Measurements from ENCODE around the gene PHKB. TPM values are rescaled to one million over a fixed set of nuclear protein-coding genes. Genes with fewer than 3 reads are reported as not detected.

PHKB gene
- total RNA-seq, 2 experiments from 2014 or later, result 30.1 to 32.2 TPM

- Mint-ChIP-seq H3K9me3 (peaks cover 7% of the 10 kb centered on the region), H3K27me3 (no peaks in the 10 kb centered on the region), H3K4me1 (no peaks in the 10 kb centered on the region), H3K4me3 (no peak overlapping the region), H3K36me3 (ENCODE audit: low read depth) (peaks cover 12% of the 10 kb centered on the region), H3K27ac (no peak overlapping the region)
- ChIA-PET POLR2A (no interaction called here), CTCF (no interaction called here)
- DNase-seq, result no peak
Measured at GRCh38 chr16:47627721-47628120, 166.6 kb downstream of the PHKB start.

- POLR2A ChIA-PET, result no interaction called here
- Mint-ChIP-seq H3K4me3 (no peak overlapping the region), H3K27ac (no peak overlapping the region)
Measured at GRCh38 chr16:47631131-47631530, 170.0 kb downstream of the PHKB start.

GRCh38 chr16:47634126-47634525 is 173.0 kb downstream of the PHKB start:
- Mint-ChIP-seq H3K4me3 (no peak overlapping the region), H3K9me3 (no peaks in the 10 kb centered on the region), H3K4me1 (no peaks in the 10 kb centered on the region), H3K27me3 (no peaks in the 10 kb centered on the region), H3K27ac (no peak overlapping the region), H3K36me3 (ENCODE audit: low read depth) (peaks cover 24% of the 10 kb centered on the region)
- CTCF ChIA-PET, result no interaction called here
- POLR2A ChIA-PET, result no interaction called here
- no peak for DNase-seq

More at GRCh38 chr16:47631131-47631530, 170.0 kb downstream of the PHKB start:
- CTCF ChIA-PET, result interaction anchor here (0.6 kb wide), 1 partner anchor 114 kb away, joined by 3 read pairs; no protein-coding TSS in a partner anchor
- Mint-ChIP-seq H3K36me3 (ENCODE audit: low read depth) (peaks cover 24% of the 10 kb centered on the region), H3K27me3 (no peaks in the 10 kb centered on the region), H3K4me1 (no peaks in the 10 kb centered on the region), H3K9me3 (peaks cover 7% of the 10 kb centered on the region)
- DNase-seq, result no peak

GRCh38 chr16:47634727-47635126 is 173.6 kb downstream of the PHKB start:
- Mint-ChIP-seq H3K27ac (no peak overlapping the region), H3K36me3 (ENCODE audit: low read depth) (peaks cover 24% of the 10 kb centered on the region), H3K9me3 (no peaks in the 10 kb centered on the region), H3K27me3 (no peaks in the 10 kb centered on the region), H3K4me1 (no peaks in the 10 kb centered on the region), H3K4me3 (no peak overlapping the region)
- ChIA-PET CTCF (no interaction called here), POLR2A (no interaction called here)
- no peak for DNase-seq

GRCh38 chr16:47636501-47637099 is 175.5 kb downstream of the PHKB start:
- H3K27me3 Mint-ChIP-seq, result no peaks in the 10 kb centered on the region

GRCh38 chr16:47638175-47638574 is 177.0 kb downstream of the PHKB start:
- CTCF ChIA-PET, result interaction anchor here (1.6 kb wide), 1 partner anchor 14 kb away, joined by 9 read pairs; no protein-coding TSS in a partner anchor
- H3K4me1 Mint-ChIP-seq, result peaks cover 2% of the 10 kb centered on the region
- no peak overlapping the region for H3K27ac Mint-ChIP-seq

More at GRCh38 chr16:47636501-47637099, 175.5 kb downstream of the PHKB start:
- H3K4me3 Mint-ChIP-seq, result no peak overlapping the region
- no peaks in the 10 kb centered on the region for H3K9me3 Mint-ChIP-seq
- POLR2A ChIA-PET, result no interaction called here
- no peak overlapping the region for H3K27ac Mint-ChIP-seq
- H3K36me3 Mint-ChIP-seq (ENCODE audit: low read depth), result peaks cover 21% of the 10 kb centered on the region
- H3K4me1 Mint-ChIP-seq, result no peaks in the 10 kb centered on the region
- CTCF ChIA-PET, result interaction anchor here (0.9 to 1.6 kb wide), 2 partner anchors 16 to 27 kb away, joined by 3 to 9 read pairs; no protein-coding TSS in a partner anchor
- no peak for DNase-seq

GRCh38 chr16:47640661-47641060 is 179.5 kb downstream of the PHKB start:
- H3K27me3 Mint-ChIP-seq, result no peaks in the 10 kb centered on the region
- DNase-seq, result no peak
- H3K4me1 Mint-ChIP-seq, result peaks cover 9% of the 10 kb centered on the region
- H3K9me3 Mint-ChIP-seq, result no peaks in the 10 kb centered on the region
- H3K36me3 Mint-ChIP-seq (ENCODE audit: low read depth), result peaks cover 15% of the 10 kb centered on the region
- ChIA-PET CTCF (no interaction called here), POLR2A (no interaction called here)
- H3K27ac Mint-ChIP-seq, result no peak overlapping the region
- H3K4me3 Mint-ChIP-seq, result no peak overlapping the region

More at GRCh38 chr16:47638175-47638574, 177.0 kb downstream of the PHKB start:
- POLR2A ChIA-PET, result no interaction called here
- Mint-ChIP-seq H3K36me3 (ENCODE audit: low read depth) (peaks cover 25% of the 10 kb centered on the region), H3K9me3 (no peaks in the 10 kb centered on the region), H3K27me3 (no peaks in the 10 kb centered on the region), H3K4me3 (no peak overlapping the region)
- no peak for DNase-seq

GRCh38 chr16:47643323-47644000 is 182.3 kb downstream of the PHKB start:
- H3K4me1 Mint-ChIP-seq, result peaks cover 9% of the 10 kb centered on the region
- H3K27ac Mint-ChIP-seq, result peak overlapping the region; percentile 58
- DNase-seq, result peak; percentile 22
- ChIA-PET CTCF (no interaction called here), POLR2A (no interaction called here)
- H3K4me3 Mint-ChIP-seq, result no peak overlapping the region
- peaks cover 7% of the 10 kb centered on the region for H3K36me3 Mint-ChIP-seq (ENCODE audit: low read depth)
- no peaks in the 10 kb centered on the region for H3K9me3 Mint-ChIP-seq
- no peaks in the 10 kb centered on the region for H3K27me3 Mint-ChIP-seq

GRCh38 chr16:47644166-47644565 is 183.0 kb downstream of the PHKB start:
- POLR2A ChIA-PET, result no interaction called here

GRCh38 chr16:47644661-47645060 is 183.5 kb downstream of the PHKB start:
- H3K27me3 Mint-ChIP-seq, result no peaks in the 10 kb centered on the region
- H3K36me3 Mint-ChIP-seq (ENCODE audit: low read depth), result peaks cover 9% of the 10 kb centered on the region
- CTCF ChIA-PET, result no interaction called here
- no peak for DNase-seq
- H3K27ac Mint-ChIP-seq, result no peak overlapping the region
- POLR2A ChIA-PET, result no interaction called here
- no peaks in the 10 kb centered on the region for H3K9me3 Mint-ChIP-seq
- H3K4me3 Mint-ChIP-seq, result no peak overlapping the region
- peaks cover 9% of the 10 kb centered on the region for H3K4me1 Mint-ChIP-seq

More at GRCh38 chr16:47644166-47644565, 183.0 kb downstream of the PHKB start:
- H3K4me1 Mint-ChIP-seq, result peaks cover 9% of the 10 kb centered on the region
- peaks cover 9% of the 10 kb centered on the region for H3K36me3 Mint-ChIP-seq (ENCODE audit: low read depth)
- CTCF ChIA-PET, result no interaction called here
- no peak overlapping the region for H3K4me3 Mint-ChIP-seq
- no peaks in the 10 kb centered on the region for H3K27me3 Mint-ChIP-seq
- no peak overlapping the region for H3K27ac Mint-ChIP-seq
- no peak for DNase-seq
- H3K9me3 Mint-ChIP-seq, result no peaks in the 10 kb centered on the region

GRCh38 chr16:47646914-47647313 is 185.8 kb downstream of the PHKB start:
- ChIA-PET CTCF (interaction anchor here (0.7 kb wide), 1 partner anchor 68 kb away, joined by 3 read pairs; no protein-coding TSS in a partner anchor), POLR2A (no interaction called here)
- H3K4me3 Mint-ChIP-seq, result no peak overlapping the region
- no peaks in the 10 kb centered on the region for H3K9me3 Mint-ChIP-seq
- H3K27me3 Mint-ChIP-seq, result no peaks in the 10 kb centered on the region
- no peak for DNase-seq
- peaks cover 11% of the 10 kb centered on the region for H3K36me3 Mint-ChIP-seq (ENCODE audit: low read depth)
- no peak overlapping the region for H3K27ac Mint-ChIP-seq
- peaks cover 9% of the 10 kb centered on the region for H3K4me1 Mint-ChIP-seq

GRCh38 chr16:47657032-47657431 is 195.9 kb downstream of the PHKB start:
- peaks cover 45% of the 10 kb centered on the region for H3K36me3 Mint-ChIP-seq (ENCODE audit: low read depth)
- no peak overlapping the region for H3K4me3 Mint-ChIP-seq
- no peaks in the 10 kb centered on the region for H3K4me1 Mint-ChIP-seq
- DNase-seq, result no peak
- no peak overlapping the region for H3K27ac Mint-ChIP-seq
- ChIA-PET CTCF (interaction anchor here (0.6 kb wide), 1 partner anchor 633 kb away, joined by 3 read pairs; no protein-coding TSS in a partner anchor), POLR2A (interaction anchor here (0.5 kb wide), 1 partner anchor 298 kb away, joined by 3 read pairs; no protein-coding TSS in a partner anchor)
- H3K9me3 Mint-ChIP-seq, result no peaks in the 10 kb centered on the region
- no peaks in the 10 kb centered on the region for H3K27me3 Mint-ChIP-seq

GRCh38 chr16:47657977-47658376 is 196.8 kb downstream of the PHKB start:
- peaks cover 44% of the 10 kb centered on the region for H3K36me3 Mint-ChIP-seq (ENCODE audit: low read depth)
- no peaks in the 10 kb centered on the region for H3K27me3 Mint-ChIP-seq
- POLR2A ChIA-PET, result no interaction called here
- no peak overlapping the region for H3K27ac Mint-ChIP-seq
- no peak for DNase-seq
- H3K4me3 Mint-ChIP-seq, result no peak overlapping the region
- CTCF ChIA-PET, result no interaction called here
- H3K9me3 Mint-ChIP-seq, result no peaks in the 10 kb centered on the region
- H3K4me1 Mint-ChIP-seq, result no peaks in the 10 kb centered on the region
